Body of pancreas (tissue), 4 donors: ENCODE measurements around the gene LSAMP. TPM values are rescaled to one million over a fixed set of nuclear protein-coding genes. Genes with fewer than 3 reads are reported as not detected.
"Not testable (repeated sequence)": the region's sequence is repeated elsewhere in the genome, so short reads cannot be mapped to it uniquely, and the experiment has no call there.

Experiments
- ATAC-seq: fragments of 150-250 bp; one replicate; pipeline ENCODE4 v1.9.1; 2016
- DNase-seq, 4 donors: peaks; one replicate each; pipeline ENCODE4 v3.0.0-alpha.2; 2019
- H3K27ac ChIP-seq, 4 donors: fragments of 200-600 bp; sonication (generic); 1 replicate in 3 of 4; 2 replicates in 1 of 4; pipeline versions ENCODE4 v1.5.1 to v1.6.1; 2016 to 2019; ENCODE audit warnings: mild to moderate bottlenecking in 1 of 4, mixed read lengths in 1 of 4, moderate library complexity in 1 of 4
- H3K27me3 ChIP-seq, 2 donors: fragments of 200-600 bp; sonication (generic); one replicate each; pipeline ENCODE4 v1.6.0; 2016; ENCODE audit warnings: mild to moderate bottlenecking in 1 of 2
- H3K36me3 ChIP-seq, 2 donors: fragments of 200-600 bp; sonication (generic); replicated peaks in 1 of 2; 2 replicates each; pipeline ENCODE4 v1.5.1; 2016; ENCODE audit warnings: low read depth in 2 of 2; ENCODE audit not compliant: insufficient read depth in 1 of 2
- H3K4me1 ChIP-seq: fragments of 200-600 bp; sonication (generic); one replicate; pipeline ENCODE4 v1.6.0; 2016
- H3K4me3 ChIP-seq, 2 donors: fragments of 200-600 bp; sonication (generic); 1 replicate in 1 of 2; 2 replicates in 1 of 2; pipeline ENCODE4 v1.5.1; 2016 to 2019
- H3K9me3 ChIP-seq, 3 donors: fragments of 200-600 bp; sonication (generic); 1 replicate in 2 of 3; 2 replicates in 1 of 3; pipeline ENCODE4 v1.5.1; 2016
- CTCF ChIP-seq, 7 experiments: fragments of 450-650 bp in 4 of 7; fragments of 200-600 bp in 3 of 7; sonication (generic) in 3 of 7; IDR thresholded peaks; one replicate each; pipeline ENCODE4 v1.5.1; 2016 to 2019; ENCODE audit warnings: antibody characterized with exemption in 7 of 7
- POLR2A ChIP-seq, 3 donors: fragments of 450-650 bp; IDR thresholded peaks; one replicate each; pipeline ENCODE4 v1.6.1; 2016; ENCODE audit warnings: antibody characterized with exemption in 3 of 3, mild to moderate bottlenecking in 2 of 3
- WGBS, 2 donors: methylation state at CpG; one replicate each; pipeline ENCODE4 v1.1.5; 2017; 5-methylcytosine and 5-hydroxymethylcytosine counted together
- intact Hi-C: fragments of 100-400 bp; cut with DNase I; formaldehyde crosslinking; loops from one replicate; pipeline ENCODE4 v1.15.1; 2023
- total RNA-seq, 2 donors: library from RNA; depleted of rRNA; stranded (reverse); fragments of >200 nt; gene quantifications; one replicate each; pipeline ENCODE4 v1.1.0, GENCODE V29; 2016

Gene LSAMP
- total RNA-seq, 2 donors from 2014 or later: 1.6 to 2.1 TPM

DNA sequence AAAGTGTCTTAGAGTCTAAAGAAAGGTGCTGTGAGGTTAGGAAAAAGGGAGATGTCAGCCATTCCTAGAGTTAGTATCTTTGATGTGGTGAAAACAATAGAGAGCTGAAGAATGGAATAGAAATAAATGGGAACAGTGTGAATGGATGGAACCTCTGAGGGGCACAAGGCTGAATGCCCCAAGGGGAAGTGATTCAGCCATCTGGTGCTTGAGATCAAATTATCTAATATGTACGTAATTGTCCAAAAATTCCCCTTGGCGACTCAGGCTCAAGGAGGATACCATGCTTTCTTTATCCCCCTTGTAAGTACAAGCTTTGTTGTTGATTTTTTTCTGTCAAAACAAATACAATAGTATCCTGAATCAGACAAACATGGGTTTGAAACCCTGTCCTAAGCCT lies 361.6 kb downstream of the LSAMP start:
- DNase-seq (no peak), ATAC-seq (no peak)
- Histone ChIP-seq H3K27me3 (no peaks in the 10 kb centered on the region), H3K9me3 (no peaks in the 10 kb centered on the region), H3K4me1 (no peaks in the 10 kb centered on the region), H3K4me3 (no peak overlapping the region), H3K27ac (no peak overlapping the region), H3K36me3 (no peaks in the 10 kb centered on the region)
- intact Hi-C loops: no loop called here
- 66 to 75% methylated on average over 2 of the region's 2 CpGs for WGBS, 2 donors
- no peak for TF ChIP-seq CTCF (IDR thresholded peaks at IDR 0.05)
- TF ChIP-seq POLR2A (IDR thresholded peaks at IDR 0.05): no peak

DNA sequence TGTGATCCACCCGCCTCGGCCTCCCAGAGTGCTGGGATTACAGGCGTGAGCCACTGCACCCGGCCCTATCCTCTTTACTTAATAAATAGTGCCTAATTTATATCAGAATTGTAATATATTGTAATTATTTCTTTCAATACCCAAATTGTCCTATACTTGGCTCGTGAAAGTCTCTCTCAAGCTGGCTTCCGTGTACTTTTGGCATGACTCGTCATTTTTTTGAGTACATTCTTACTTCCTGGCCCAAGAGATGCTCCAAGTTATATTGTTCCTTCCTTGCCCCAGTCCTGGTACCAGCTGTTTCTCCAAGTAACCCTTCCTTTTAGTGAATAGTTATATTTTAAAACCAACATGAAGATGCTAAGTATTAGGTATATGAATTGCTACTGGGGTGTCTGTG lies 366.7 kb downstream of the LSAMP start:
- intact Hi-C loops: no loop called here
- 81 to 85% methylated on average over 7 of the region's 7 CpGs for WGBS, 2 donors
- TF ChIP-seq POLR2A (IDR thresholded peaks at IDR 0.05) (no peak), CTCF (IDR thresholded peaks at IDR 0.05) (no peak)
- Histone ChIP-seq H3K9me3 (no peaks in the 10 kb centered on the region), H3K27ac (no peak overlapping the region), H3K36me3 (no peaks in the 10 kb centered on the region), H3K4me1 (no peaks in the 10 kb centered on the region), H3K4me3 (no peak overlapping the region), H3K27me3 (no peaks in the 10 kb centered on the region)
- no peak for ATAC-seq
- no peak for DNase-seq

- DNase-seq (no peak), ATAC-seq (no peak)
- Histone ChIP-seq H3K27me3 (no peaks in the 10 kb centered on the region), H3K9me3 (no peaks in the 10 kb centered on the region), H3K27ac (no peak overlapping the region), H3K36me3 (no peaks in the 10 kb centered on the region), H3K4me1 (no peaks in the 10 kb centered on the region), H3K4me3 (no peak overlapping the region)
- intact Hi-C loops: no loop called here
- TF ChIP-seq POLR2A (IDR thresholded peaks at IDR 0.05): no peak
- TF ChIP-seq CTCF (IDR thresholded peaks at IDR 0.05): no peak
- 58 to 67% methylated on average over 2 of the region's 2 CpGs for WGBS, 2 donors
These were observed 367.7 kb downstream of the LSAMP start for GRCh38 chr3:116077557-116077956.

DNA sequence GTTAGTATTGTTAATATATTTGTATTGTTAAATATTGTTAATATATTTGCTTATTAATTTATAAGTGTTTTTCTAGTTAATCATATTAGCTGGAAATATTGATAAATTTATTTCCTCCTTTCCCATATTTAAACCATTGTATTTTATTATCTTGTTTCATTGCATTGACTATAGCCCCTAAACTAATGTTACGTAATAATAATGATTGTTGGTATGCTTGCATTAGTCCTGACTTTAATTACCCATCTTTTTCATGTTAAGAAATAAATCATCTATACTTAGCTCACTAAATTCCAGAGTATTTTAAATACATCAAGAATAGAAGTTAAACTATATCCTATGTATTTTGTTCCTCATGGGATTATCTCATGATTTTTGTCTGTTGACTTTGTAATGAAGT lies 368.2 kb downstream of the LSAMP start:
- 84 to 91% methylated on average over 1 of the region's 1 CpG for WGBS, 2 donors
- DNase-seq: no peak
- Histone ChIP-seq H3K4me1 (no peaks in the 10 kb centered on the region), H3K9me3 (no peaks in the 10 kb centered on the region), H3K36me3 (no peaks in the 10 kb centered on the region), H3K27ac (no peak overlapping the region), H3K27me3 (no peaks in the 10 kb centered on the region), H3K4me3 (no peak overlapping the region)
- ATAC-seq: no peak
- intact Hi-C loops: no loop called here
- TF ChIP-seq CTCF (IDR thresholded peaks at IDR 0.05) (no peak), POLR2A (IDR thresholded peaks at IDR 0.05) (no peak)

- H3K27me3 ChIP-seq, H3K4me3 ChIP-seq, H3K27ac ChIP-seq, ATAC-seq, DNase-seq, H3K36me3 ChIP-seq, H3K9me3 ChIP-seq, intact Hi-C loops, H3K4me1 ChIP-seq: not testable (repeated sequence)
- WGBS, 2 donors: 75 to 86% methylated on average over 8 of the region's 8 CpGs
These were observed 374.6 kb downstream of the LSAMP start for GRCh38 chr3:116070516-116071278.
